GM12878 (cell line): ENCODE measurements around the gene RIN2. TPM values are rescaled to one million over a fixed set of nuclear protein-coding genes. Genes with fewer than 3 reads are reported as not detected.

ENCODE experiments used
- GABPA ChIP-seq: IDR thresholded peaks from 2 replicates; pipeline ENCODE4 v1.6.1; 2014; ENCODE audit warnings: antibody characterized with exemption, low read depth, mild to moderate bottlenecking, inconsistent platforms
- HDAC6 ChIP-seq: fragments of 200-600 bp; sonication (generic); IDR thresholded peaks from one replicate; pipeline ENCODE4 v1.8.0; 2017; ENCODE audit warnings: antibody characterized with exemption; ENCODE audit not compliant: unreplicated experiment
- SMC3 ChIP-seq: IDR thresholded peaks from 2 replicates; pipeline ENCODE4 v1.6.1; 2011; ENCODE audit warnings: low read length, improper control_type of control experiment, borderline replicate concordance
- SREBF1 ChIP-seq: IDR thresholded peaks from 2 replicates; pipeline ENCODE4 v1.6.1; 2012; ENCODE audit warnings: mild to moderate bottlenecking, low read length
- polyA plus RNA-seq, 11 experiments: library from polyadenylated mRNA; depleted of rRNA in 4 of 11; unstranded in 6 of 11; stranded (reverse) in 5 of 11; fragments of >200 nt; fragmentation: Nextera tagmentation in 4 of 11; fragmentation: Illumina TruSeq in 1 of 11; extraction: Ambion mirVana in 4 of 11; extraction: Trizol in 1 of 11; gene quantifications; 1 replicate in 1 of 11; 2 replicates in 10 of 11; pipeline versions ENCODE4 v1.2.1 to v1.2.3, GENCODE V29; 2011 to 2016; ENCODE audit warnings: inconsistent platforms in 2 of 11, missing spikeins in 2 of 11, low read depth in 1 of 11
- total RNA-seq, 4 experiments: library from RNA; depleted of rRNA in 3 of 4; stranded (reverse); fragments of >200 nt in 3 of 4; fragmentation: Illumina TruSeq in 1 of 4; extraction: Trizol in 1 of 4; gene quantifications; 2 replicates each; pipeline versions ENCODE4 v1.2.1 to v1.2.3, GENCODE V29; 2013 to 2021

Gene RIN2
- total and polyA plus RNA-seq, 10 of the 15 experiments (the other 5 are each of a cell fraction or from before 2014, with no cell fraction given), result 0.68 to 8.5 (median 4.5) TPM

GRCh38 chr20:19807191-19807945 is 49.3 kb downstream of the RIN2 start (continued):
- TF ChIP-seq SMC3 (no peak), SREBF1 (no peak), HDAC6 (no peak), GABPA (no peak)
